AG04450 (cell line): Measurements from ENCODE around the gene WDR53. TPM values are rescaled to one million over a fixed set of nuclear protein-coding genes. Genes with fewer than 3 reads are reported as not detected.
"Not testable (repeated sequence)": the region's sequence is repeated elsewhere in the genome, so short reads cannot be mapped to it uniquely, and the experiment has no call there.

Experiments used
- CTCF ChIA-PET: fragments of 300-600, 350-600 bp; formaldehyde crosslinking; extraction: SDS; loops from one replicate; lab custom pipeline; 2022; ENCODE audit warnings: antibody characterized with exemption, inconsistent platforms; lab: Charles Lee
- POLR2A ChIA-PET: fragments of 350-600 bp; formaldehyde crosslinking; extraction: SDS; loops from one replicate; lab custom pipeline; 2021; ENCODE audit warnings: antibody characterized with exemption, inconsistent platforms; lab: Yijun Ruan, JAX
- DNase-seq: peaks from one replicate; pipeline ENCODE4 v3.0.0-alpha.2; 2011; ENCODE audit warnings: low read depth, low spot score
- H3K27ac ChIP-seq: one replicate; pipeline ENCODE4 v1.5.1; 2012; ENCODE audit warnings: low read depth, low read length, control low read depth
- H3K27me3 ChIP-seq: one replicate; pipeline ENCODE4 v1.6.0; 2012; ENCODE audit warnings: low read length; ENCODE audit not compliant: control insufficient read depth, insufficient read depth
- H3K4me3 ChIP-seq: 2 replicates; pipeline ENCODE4 v1.5.1; 2011; ENCODE audit warnings: mild to moderate bottlenecking, low read depth, low read length, control low read depth
- H3K9me3 ChIP-seq: 2 replicates; pipeline ENCODE4 v1.5.1; 2012; ENCODE audit warnings: low read length; ENCODE audit not compliant: control insufficient read depth, insufficient read depth
- polyA plus RNA-seq: library from polyadenylated mRNA; depleted of rRNA; stranded (reverse); fragments of >200 nt; gene quantifications from 2 replicates; pipeline ENCODE4 v1.2.3, GENCODE V29; 2011
- TF ChIP-seq, protein P1 (sequence below): IDR thresholded peaks from 2 replicates; pipeline ENCODE4 v1.5.1; 2011; ENCODE audit warnings: low read depth, low read length, control low read depth, inconsistent platforms

WDR53 gene
- polyA plus RNA-seq, 1 experiment = 6.8 TPM

DNA sequence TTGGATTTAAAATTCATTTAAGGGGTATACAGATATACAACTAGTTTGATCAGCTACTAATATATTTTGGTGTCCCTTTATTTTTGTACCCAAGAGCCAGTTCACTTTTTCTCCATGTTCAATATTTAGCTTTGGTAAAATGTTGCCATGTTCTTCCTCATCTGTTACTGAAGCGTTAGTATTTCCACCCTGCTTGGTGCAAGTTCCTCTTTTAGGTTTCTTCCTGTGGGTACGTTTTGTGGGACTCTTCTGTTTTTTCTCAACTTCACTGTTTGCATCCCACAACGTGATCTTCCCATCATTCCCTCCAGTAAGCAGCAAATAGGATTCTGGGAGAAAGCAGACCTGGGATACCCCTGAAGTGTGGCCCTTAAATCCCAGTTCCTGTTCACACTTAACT lies 14.1 kb downstream of the WDR53 start:
- no peak overlapping the region for H3K27ac ChIP-seq
- no peak for DNase-seq
- peaks cover 5% of the 10 kb centered on the region for H3K9me3 ChIP-seq
- CTCF ChIA-PET = interaction anchor here (1.8 kb wide), 1 partner anchor 25 kb away, joined by 7 read pairs; no protein-coding TSS in a partner anchor
- TF ChIP-seq, protein P1, sequence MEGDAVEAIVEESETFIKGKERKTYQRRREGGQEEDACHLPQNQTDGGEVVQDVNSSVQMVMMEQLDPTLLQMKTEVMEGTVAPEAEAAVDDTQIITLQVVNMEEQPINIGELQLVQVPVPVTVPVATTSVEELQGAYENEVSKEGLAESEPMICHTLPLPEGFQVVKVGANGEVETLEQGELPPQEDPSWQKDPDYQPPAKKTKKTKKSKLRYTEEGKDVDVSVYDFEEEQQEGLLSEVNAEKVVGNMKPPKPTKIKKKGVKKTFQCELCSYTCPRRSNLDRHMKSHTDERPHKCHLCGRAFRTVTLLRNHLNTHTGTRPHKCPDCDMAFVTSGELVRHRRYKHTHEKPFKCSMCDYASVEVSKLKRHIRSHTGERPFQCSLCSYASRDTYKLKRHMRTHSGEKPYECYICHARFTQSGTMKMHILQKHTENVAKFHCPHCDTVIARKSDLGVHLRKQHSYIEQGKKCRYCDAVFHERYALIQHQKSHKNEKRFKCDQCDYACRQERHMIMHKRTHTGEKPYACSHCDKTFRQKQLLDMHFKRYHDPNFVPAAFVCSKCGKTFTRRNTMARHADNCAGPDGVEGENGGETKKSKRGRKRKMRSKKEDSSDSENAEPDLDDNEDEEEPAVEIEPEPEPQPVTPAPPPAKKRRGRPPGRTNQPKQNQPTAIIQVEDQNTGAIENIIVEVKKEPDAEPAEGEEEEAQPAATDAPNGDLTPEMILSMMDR = no peak
- no peak overlapping the region for H3K4me3 ChIP-seq
- POLR2A ChIA-PET = interaction anchor here (0.6 to 1.2 kb wide), 2 partner anchors 14 to 61 kb away, joined by 3 to 10 read pairs; partner anchors contain the start of genes FBXO45 and WDR53
- H3K27me3 ChIP-seq = no peaks in the 10 kb centered on the region

DNA sequence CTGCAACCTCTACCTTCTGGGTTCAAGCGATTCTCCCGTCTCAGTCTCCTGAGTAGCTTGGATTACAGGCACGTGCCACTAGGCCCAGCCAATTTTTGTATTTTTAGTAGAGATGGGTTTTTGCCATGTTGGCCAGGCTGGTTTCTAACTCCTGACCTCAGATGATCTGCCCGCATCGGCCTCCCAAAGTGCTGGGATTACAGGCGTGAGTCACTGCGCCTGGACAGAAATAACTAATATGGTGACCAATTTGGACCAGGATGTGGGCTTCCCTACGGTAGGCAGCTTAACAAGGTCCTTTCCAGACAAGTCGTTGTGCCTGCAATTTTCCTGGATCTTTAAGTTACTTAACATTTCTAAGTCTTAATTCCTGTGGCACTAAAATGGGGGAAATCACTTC lies 14.8 kb downstream of the WDR53 start:
- CTCF ChIA-PET = interaction anchor here (1.8 kb wide), 1 partner anchor 25 kb away, joined by 7 read pairs; no protein-coding TSS in a partner anchor

GRCh38 chr3:196552253-196552652 lies 16.1 kb downstream of the WDR53 start:
- H3K27me3 ChIP-seq = no peaks in the 10 kb centered on the region
- ChIA-PET CTCF (no interaction called here), POLR2A (no interaction called here)
- DNase-seq = no peak
- TF ChIP-seq, protein P1 = no peak
- peaks cover 8% of the 10 kb centered on the region for H3K9me3 ChIP-seq
- no peak overlapping the region for H3K4me3 ChIP-seq
- no peak overlapping the region for H3K27ac ChIP-seq

More for the DNA sequence above, 14.8 kb downstream of the WDR53 start:
- Histone ChIP-seq H3K27me3 (no peaks in the 10 kb centered on the region), H3K9me3 (peaks cover 8% of the 10 kb centered on the region), H3K4me3 (no peak overlapping the region), H3K27ac (no peak overlapping the region)
- POLR2A ChIA-PET = interaction anchor here (0.6 to 1.2 kb wide), 2 partner anchors 15 to 61 kb away, joined by 3 to 10 read pairs; partner anchors contain the start of genes FBXO45 and WDR53
- DNase-seq = no peak
- TF ChIP-seq, protein P1 = no peak

DNA sequence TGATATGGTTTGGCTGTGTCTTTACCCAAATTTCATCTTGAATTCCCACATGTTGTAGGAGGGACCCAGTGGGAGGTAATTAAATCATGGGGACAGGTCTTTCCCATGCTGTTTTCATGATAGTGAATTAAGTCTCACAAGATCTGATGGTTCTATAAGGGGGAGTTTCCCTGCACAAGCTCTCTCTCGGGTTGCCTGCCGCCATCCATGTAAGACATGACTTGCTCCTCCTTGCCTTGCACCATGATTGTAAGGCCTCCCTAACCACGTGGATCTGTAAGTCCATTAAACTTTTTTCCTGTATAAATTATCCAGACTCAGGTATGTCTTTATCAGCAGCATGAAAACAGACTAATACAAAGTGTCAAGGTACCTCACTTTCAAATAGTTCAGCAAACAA lies 18.2 kb downstream of the WDR53 start:
- H3K9me3 ChIP-seq, H3K27ac ChIP-seq, POLR2A ChIA-PET, CTCF ChIA-PET, H3K4me3 ChIP-seq, H3K27me3 ChIP-seq, DNase-seq: not testable (repeated sequence)

GRCh38 chr3:196549312-196549711 lies 19.0 kb downstream of the WDR53 start:
- H3K4me3 ChIP-seq, POLR2A ChIA-PET, CTCF ChIA-PET, H3K27ac ChIP-seq, H3K27me3 ChIP-seq, DNase-seq, H3K9me3 ChIP-seq: not testable (repeated sequence)

DNA sequence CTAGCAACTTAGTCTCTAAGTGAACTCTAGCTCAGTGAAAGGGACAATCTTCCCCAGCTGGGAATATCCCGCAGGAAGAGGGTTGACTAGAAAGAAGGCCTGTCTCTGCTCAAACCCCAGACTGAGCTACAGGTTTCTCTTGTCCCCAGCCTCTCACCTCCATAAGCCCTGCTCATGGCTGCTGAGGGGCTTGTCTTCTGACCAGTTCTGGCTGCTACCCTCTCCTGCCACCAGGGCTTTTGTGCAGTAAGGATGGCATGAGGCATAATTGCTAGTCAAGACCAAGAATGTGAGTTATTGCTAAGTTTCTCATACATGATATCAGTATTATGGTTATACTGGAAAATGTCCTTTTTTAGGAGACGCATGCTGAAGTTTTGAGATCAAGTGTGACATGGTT lies 21.3 kb downstream of the WDR53 start:
- Histone ChIP-seq H3K9me3 (peaks cover 8% of the 10 kb centered on the region), H3K4me3 (no peak overlapping the region), H3K27me3 (peaks cover 7% of the 10 kb centered on the region), H3K27ac (no peak overlapping the region)
- no peak for DNase-seq
- CTCF ChIA-PET = interaction anchor here (1.8 kb wide), 1 partner anchor 18 kb away, joined by 6 read pairs; no protein-coding TSS in a partner anchor
- TF ChIP-seq, protein P1 = no peak
- POLR2A ChIA-PET = no interaction called here
